ENCODE data around the gene LRRFIP1.
"Not testable (repeated sequence)": the region's sequence is repeated elsewhere in the genome, so short reads cannot be mapped to it uniquely, and the experiment has no call there.

The LRRFIP1 gene

DNA sequence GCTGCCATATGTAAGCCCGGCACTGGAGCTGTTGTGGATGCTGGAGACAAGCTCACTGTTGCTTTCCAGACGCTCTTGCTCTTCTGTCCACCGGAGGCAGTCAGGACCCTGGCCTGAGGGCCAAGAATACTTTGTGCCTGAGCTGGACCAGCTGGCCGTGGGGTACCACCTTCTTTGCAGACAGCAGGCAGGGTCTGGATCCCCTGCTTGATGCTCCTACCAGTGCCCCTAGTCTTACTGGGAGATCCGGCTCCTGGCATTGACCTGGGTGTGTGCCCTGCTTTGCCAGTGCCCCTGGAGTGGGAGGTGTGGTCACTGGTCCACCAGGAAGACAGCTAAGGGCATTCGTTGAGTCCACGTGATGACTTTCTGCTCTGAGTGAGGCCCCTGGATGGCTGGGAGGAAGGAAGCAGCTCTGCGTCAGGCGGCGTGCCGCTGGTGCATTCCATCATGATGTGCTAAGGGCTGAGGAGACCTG is 59.3 kb downstream of the LRRFIP1 start:
- H3K36me3 ChIP-seq (ENCODE audit: insufficient read depth, low read length) = no peaks in the 10 kb centered on the region
- DNase-seq (no peak), ATAC-seq (ENCODE audit: insufficient read depth, low read depth) (no peak)
- no peak for TF ChIP-seq EZH2 (IDR thresholded peaks at IDR 0.05; ENCODE audit: borderline replicate concordance, low read depth, low read length, severe bottlenecking)
- TF ChIP-seq, protein P1, sequence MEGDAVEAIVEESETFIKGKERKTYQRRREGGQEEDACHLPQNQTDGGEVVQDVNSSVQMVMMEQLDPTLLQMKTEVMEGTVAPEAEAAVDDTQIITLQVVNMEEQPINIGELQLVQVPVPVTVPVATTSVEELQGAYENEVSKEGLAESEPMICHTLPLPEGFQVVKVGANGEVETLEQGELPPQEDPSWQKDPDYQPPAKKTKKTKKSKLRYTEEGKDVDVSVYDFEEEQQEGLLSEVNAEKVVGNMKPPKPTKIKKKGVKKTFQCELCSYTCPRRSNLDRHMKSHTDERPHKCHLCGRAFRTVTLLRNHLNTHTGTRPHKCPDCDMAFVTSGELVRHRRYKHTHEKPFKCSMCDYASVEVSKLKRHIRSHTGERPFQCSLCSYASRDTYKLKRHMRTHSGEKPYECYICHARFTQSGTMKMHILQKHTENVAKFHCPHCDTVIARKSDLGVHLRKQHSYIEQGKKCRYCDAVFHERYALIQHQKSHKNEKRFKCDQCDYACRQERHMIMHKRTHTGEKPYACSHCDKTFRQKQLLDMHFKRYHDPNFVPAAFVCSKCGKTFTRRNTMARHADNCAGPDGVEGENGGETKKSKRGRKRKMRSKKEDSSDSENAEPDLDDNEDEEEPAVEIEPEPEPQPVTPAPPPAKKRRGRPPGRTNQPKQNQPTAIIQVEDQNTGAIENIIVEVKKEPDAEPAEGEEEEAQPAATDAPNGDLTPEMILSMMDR (IDR thresholded peaks at IDR 0.05; ENCODE audit: borderline replicate concordance, extremely low read depth, low read length, poor library complexity, severe bottlenecking) = peak; percentile 30
- no peak overlapping the region for H3K27ac ChIP-seq (ENCODE audit: low read length)
- no peaks in the 10 kb centered on the region for H3K9me3 ChIP-seq (ENCODE audit: insufficient read depth, low read length, severe bottlenecking)
- H3K4me2 ChIP-seq (ENCODE audit: insufficient read depth, low read length) = no peak overlapping the region
- no peak overlapping the region for H3K4me3 ChIP-seq (ENCODE audit: low read depth in 1 of 2, low read length in 2 of 2)
- no peak overlapping the region for H3K9ac ChIP-seq (ENCODE audit: low read depth, low read length)
- no peaks in the 10 kb centered on the region for H4K20me1 ChIP-seq (ENCODE audit: insufficient read depth, low read length)
- H2AFZ ChIP-seq (ENCODE audit: low read depth, low read length) = no peak overlapping the region
- no peaks in the 10 kb centered on the region for H3K79me2 ChIP-seq (ENCODE audit: insufficient read depth, low read length)
- H3K27me3 ChIP-seq (ENCODE audit: insufficient read depth, low read length, poor library complexity) = no peaks in the 10 kb centered on the region
- H3K4me1 ChIP-seq (ENCODE audit: insufficient read depth, low read length) = peaks cover 22% of the 10 kb centered on the region

DNA sequence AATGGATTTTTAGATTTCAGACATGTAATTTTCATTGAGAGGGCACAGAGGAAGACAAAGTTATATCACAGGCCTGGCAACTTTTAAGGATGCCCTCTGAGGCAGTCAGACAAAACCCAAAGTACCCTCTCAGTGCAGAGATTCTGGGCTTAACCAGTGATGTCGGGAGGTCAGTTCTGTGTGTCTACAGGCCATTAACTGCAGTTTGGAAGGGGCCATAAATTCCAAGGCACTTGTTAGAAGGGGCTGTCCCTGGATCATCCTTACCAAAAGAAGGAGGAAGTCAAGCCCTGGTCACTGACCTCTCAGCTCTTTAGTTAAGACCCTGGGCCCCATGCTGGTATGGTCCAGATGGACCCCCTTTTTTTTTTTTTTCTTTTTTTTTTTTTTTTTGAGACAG is 60.7 kb downstream of the LRRFIP1 start:
- Histone ChIP-seq H3K4me3 (ENCODE audit: low read depth in 1 of 2, low read length in 2 of 2) (no peak overlapping the region), H3K36me3 (ENCODE audit: insufficient read depth, low read length) (no peaks in the 10 kb centered on the region; the same call in 1 of the 2 replicates), H3K4me1 (ENCODE audit: insufficient read depth, low read length) (peaks cover 28% of the 10 kb centered on the region), H3K27me3 (ENCODE audit: insufficient read depth, low read length, poor library complexity) (no peaks in the 10 kb centered on the region), H4K20me1 (ENCODE audit: insufficient read depth, low read length) (0 out of 2 replicates have a peak, but pooled peaks cover 4% of the 10 kb centered on the region), H3K4me2 (ENCODE audit: insufficient read depth, low read length) (no peak overlapping the region), H2AFZ (ENCODE audit: low read depth, low read length) (no peak overlapping the region), H3K79me2 (ENCODE audit: insufficient read depth, low read length) (peaks cover 8% of the 10 kb centered on the region), H3K9me3 (ENCODE audit: insufficient read depth, low read length, severe bottlenecking) (no peaks in the 10 kb centered on the region), H3K27ac (ENCODE audit: low read length) (no peak overlapping the region), H3K9ac (ENCODE audit: low read depth, low read length) (no peak overlapping the region)
- DNase-seq (no peak), ATAC-seq (ENCODE audit: insufficient read depth, low read depth) (no peak)
- TF ChIP-seq EZH2 (IDR thresholded peaks at IDR 0.05; ENCODE audit: borderline replicate concordance, low read depth, low read length, severe bottlenecking) = no peak
- TF ChIP-seq, protein P1 (IDR thresholded peaks at IDR 0.05; ENCODE audit: borderline replicate concordance, extremely low read depth, low read length, poor library complexity, severe bottlenecking) = no peak

DNA sequence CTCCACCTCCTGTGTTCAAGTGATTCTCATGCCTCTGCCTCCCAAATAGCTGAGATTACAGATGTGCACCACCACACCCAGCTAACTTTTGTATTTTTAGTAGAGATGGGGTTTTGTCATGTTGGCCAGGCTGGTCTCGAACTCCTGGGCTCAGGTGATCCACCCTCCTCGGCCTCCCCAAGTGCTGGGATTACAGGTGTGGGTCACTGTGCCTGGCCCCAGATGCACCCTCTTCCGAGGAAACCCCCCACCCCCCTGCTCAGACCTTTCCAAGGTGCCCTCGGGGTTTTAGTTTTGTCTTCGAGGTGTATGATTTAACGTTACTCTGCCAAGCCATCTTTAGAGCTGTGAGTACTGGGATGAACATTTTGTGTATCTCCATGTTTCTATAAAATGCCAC is 61.2 kb downstream of the LRRFIP1 start:
- H4K20me1 ChIP-seq (ENCODE audit: insufficient read depth, low read length); H3K27ac ChIP-seq (ENCODE audit: low read length); H3K4me2 ChIP-seq (ENCODE audit: insufficient read depth, low read length); ATAC-seq (ENCODE audit: insufficient read depth, low read depth); H3K9me3 ChIP-seq (ENCODE audit: insufficient read depth, low read length, severe bottlenecking); H3K27me3 ChIP-seq (ENCODE audit: insufficient read depth, low read length, poor library complexity); H3K36me3 ChIP-seq (ENCODE audit: insufficient read depth, low read length); H3K4me3 ChIP-seq (ENCODE audit: low read depth in 1 of 2, low read length in 2 of 2); DNase-seq; H2AFZ ChIP-seq (ENCODE audit: low read depth, low read length); H3K9ac ChIP-seq (ENCODE audit: low read depth, low read length): not testable (repeated sequence)
- peaks cover 32% of the 10 kb centered on the region for H3K4me1 ChIP-seq (ENCODE audit: insufficient read depth, low read length)
- H3K79me2 ChIP-seq (ENCODE audit: insufficient read depth, low read length) = peaks cover 13% of the 10 kb centered on the region

DNA sequence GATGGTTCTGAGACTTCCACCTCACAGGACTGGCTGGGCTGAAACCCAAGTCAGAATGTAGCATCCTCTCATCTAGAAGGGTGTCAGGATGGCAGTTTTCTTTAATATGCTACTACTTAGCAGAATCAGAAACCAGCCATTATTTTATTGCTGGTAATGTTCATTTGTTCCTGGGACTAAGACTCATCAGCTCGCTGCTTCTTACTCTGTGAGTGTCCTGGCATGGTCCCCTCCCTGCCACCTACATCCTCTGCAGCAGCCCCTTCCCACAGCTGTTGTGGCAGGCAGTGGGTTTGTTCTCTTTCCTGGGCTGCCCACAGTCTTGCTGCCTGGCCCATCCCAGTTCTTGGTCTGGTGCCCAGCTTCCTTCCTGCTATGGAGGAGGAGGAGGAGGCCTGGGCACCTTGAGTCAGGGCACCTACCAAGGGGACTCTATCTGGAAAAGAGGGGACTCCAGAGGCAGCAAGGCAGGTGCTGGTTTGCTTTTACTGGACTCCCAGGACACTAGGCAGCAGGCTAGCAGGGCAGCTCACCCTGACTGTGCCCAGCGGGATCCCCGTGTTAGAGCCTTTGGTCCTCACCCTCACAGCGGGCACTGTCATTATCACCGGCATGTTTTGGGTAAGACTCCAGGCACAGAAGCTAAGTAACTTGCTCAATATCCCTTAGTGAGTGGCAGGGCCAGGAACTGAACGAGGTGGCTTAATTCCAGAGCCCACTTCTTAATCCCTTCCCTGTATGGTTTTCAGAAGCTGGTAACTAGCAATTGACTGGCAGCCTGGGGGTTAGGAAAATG is 62.1 kb downstream of the LRRFIP1 start:
- peaks cover 23% of the 10 kb centered on the region for H3K79me2 ChIP-seq (ENCODE audit: insufficient read depth, low read length)
- H3K4me2 ChIP-seq (ENCODE audit: insufficient read depth, low read length) = peak overlapping the region; percentile 24; the same call in 1 of the 2 replicates
- peak overlapping the region in 1 of 2 experiments; percentile 4; a peak in 1 of 4 replicates for H3K4me3 ChIP-seq (ENCODE audit: low read depth in 1 of 2, low read length in 2 of 2)
- H3K27me3 ChIP-seq (ENCODE audit: insufficient read depth, low read length, poor library complexity) = no peaks in the 10 kb centered on the region
- no peak overlapping the region for H3K27ac ChIP-seq (ENCODE audit: low read length)
- peaks cover 42% of the 10 kb centered on the region for H3K4me1 ChIP-seq (ENCODE audit: insufficient read depth, low read length)
- 0 out of 2 replicates have a peak overlapping the region, but pooled peaks have one; percentile 11 for H3K9ac ChIP-seq (ENCODE audit: low read depth, low read length)
- TF ChIP-seq EZH2 (IDR thresholded peaks at IDR 0.05; ENCODE audit: borderline replicate concordance, low read depth, low read length, severe bottlenecking) = no peak
- TF ChIP-seq, protein P1 (IDR thresholded peaks at IDR 0.05; ENCODE audit: borderline replicate concordance, extremely low read depth, low read length, poor library complexity, severe bottlenecking) = no peak
- H4K20me1 ChIP-seq (ENCODE audit: insufficient read depth, low read length) = peaks cover 14% of the 10 kb centered on the region; the same call in 1 of the 2 replicates
- DNase-seq (peak; percentile 59), ATAC-seq (ENCODE audit: insufficient read depth, low read depth) (peak; percentile 17; the same call in 1 of the 3 replicates)
- H3K36me3 ChIP-seq (ENCODE audit: insufficient read depth, low read length) = no peaks in the 10 kb centered on the region; the same call in 1 of the 2 replicates
- H3K9me3 ChIP-seq (ENCODE audit: insufficient read depth, low read length, severe bottlenecking) = no peaks in the 10 kb centered on the region
- no peak overlapping the region for H2AFZ ChIP-seq (ENCODE audit: low read depth, low read length)
